ENCODE measurements around the gene ABCD4. TPM values are rescaled to one million over a fixed set of nuclear protein-coding genes. Genes with fewer than 3 reads are reported as not detected.

Gene ABCD4
- total and polyA plus RNA-seq, 10 donors = 37.2 to 99.4 (median 68.8) TPM

- intact Hi-C loops (cut with DNase I; ENCODE audit: low total_unique reads) = no loop called here
These were observed 54.7 kb downstream of the ABCD4 start for GRCh38 chr14:74248017-74248416.

GRCh38 chr14:74246542-74246941, 56.2 kb downstream of the ABCD4 start:
- no peaks in the 10 kb centered on the region for H3K9me3 ChIP-seq
- DNase-seq = no peak
- H3K4me1 ChIP-seq = peaks cover 0 to 14% (median 10%) of the 10 kb centered on the region in 6 donors
- intact Hi-C loops (cut with DNase I; ENCODE audit: low total_unique reads) = no loop called here
- peaks cover 7 to 87% (median 34%) of the 10 kb centered on the region in 7 donors for H3K27me3 ChIP-seq (replicated peaks in 1 of 7)
- H3K4me3 ChIP-seq = no peak overlapping the region
- TF ChIP-seq POLR2AphosphoS5 (IDR thresholded peaks at IDR 0.05) (no peak), CTCF (IDR thresholded peaks at IDR 0.05 in 8 of 11, conservative IDR thresholded peaks at IDR 0.05 in 3 of 11) (no peak), POLR2A (IDR thresholded peaks at IDR 0.05) (no peak)
- H3K36me3 ChIP-seq = no peaks in the 10 kb centered on the region
- WGBS, 5 donors = 72 to 84% (median 81%) methylated on average over 8 of the region's 8 CpGs
- no peak overlapping the region for H3K27ac ChIP-seq

More at GRCh38 chr14:74248017-74248416, 54.7 kb downstream of the ABCD4 start:
- Histone ChIP-seq H3K36me3 (no peaks in the 10 kb centered on the region), H3K27me3 (replicated peaks in 1 of 7) (peaks cover 0 to 86% (median 19%) of the 10 kb centered on the region in 7 donors), H3K4me3 (no peak overlapping the region), H3K27ac (no peak overlapping the region), H3K4me1 (peaks cover 0 to 10% (median 8%) of the 10 kb centered on the region in 6 donors), H3K9me3 (no peaks in the 10 kb centered on the region)
- 29 to 48% (median 39%) methylated on average over 6 of the region's 6 CpGs for WGBS, 5 donors
- TF ChIP-seq POLR2AphosphoS5 (IDR thresholded peaks at IDR 0.05) (no peak), CTCF (IDR thresholded peaks at IDR 0.05 in 8 of 11, conservative IDR thresholded peaks at IDR 0.05 in 3 of 11) (no peak), POLR2A (IDR thresholded peaks at IDR 0.05) (no peak)
- DNase-seq = no peak

- 56 to 75% (median 68%) methylated on average over 7 of the region's 7 CpGs for WGBS, 5 donors
These were observed 57.4 kb downstream of the ABCD4 start for GRCh38 chr14:74245292-74245691.

GRCh38 chr14:74244115-74244514, 58.6 kb downstream of the ABCD4 start:
- no peak overlapping the region for H3K4me3 ChIP-seq
- H3K27me3 ChIP-seq (replicated peaks in 1 of 7) = peaks cover 19 to 97% (median 58%) of the 10 kb centered on the region in 7 donors
- H3K36me3 ChIP-seq = no peaks in the 10 kb centered on the region
- intact Hi-C loops (cut with DNase I; ENCODE audit: low total_unique reads) = no loop called here
- peaks cover 13 to 33% (median 28%) of the 10 kb centered on the region in 6 donors for H3K4me1 ChIP-seq
- DNase-seq = no peak
- no peak for TF ChIP-seq POLR2AphosphoS5 (IDR thresholded peaks at IDR 0.05)
- TF ChIP-seq POLR2A (IDR thresholded peaks at IDR 0.05) = no peak
- H3K27ac ChIP-seq = no peak overlapping the region
- 12 to 33% (median 19%) methylated on average over 3 of the region's 3 CpGs for WGBS, 5 donors
- no peaks in the 10 kb centered on the region for H3K9me3 ChIP-seq

More at GRCh38 chr14:74245292-74245691, 57.4 kb downstream of the ABCD4 start:
- no peak overlapping the region for H3K4me3 ChIP-seq
- H3K27me3 ChIP-seq (replicated peaks in 1 of 7) = peaks cover 13 to 90% (median 46%) of the 10 kb centered on the region in 7 donors
- intact Hi-C loops (cut with DNase I; ENCODE audit: low total_unique reads) = no loop called here
- no peaks in the 10 kb centered on the region for H3K36me3 ChIP-seq
- TF ChIP-seq CTCF (IDR thresholded peaks at IDR 0.05 in 8 of 11, conservative IDR thresholded peaks at IDR 0.05 in 3 of 11) = no peak
- no peak for TF ChIP-seq POLR2AphosphoS5 (IDR thresholded peaks at IDR 0.05)
- TF ChIP-seq POLR2A (IDR thresholded peaks at IDR 0.05) = no peak
- H3K9me3 ChIP-seq = no peaks in the 10 kb centered on the region
- no peak overlapping the region for H3K27ac ChIP-seq
- DNase-seq = no peak
- H3K4me1 ChIP-seq = peaks cover 8 to 21% (median 20%) of the 10 kb centered on the region in 6 donors
